Esophagus squamous epithelium (tissue), 4 donors: Measurements from ENCODE around the gene ENPP7.

Source experiments
- POLR2A ChIP-seq, 4 donors: fragments of 450-650 bp; IDR thresholded peaks; one replicate each; pipeline ENCODE4 v1.6.1; 2017; ENCODE audit warnings: antibody characterized with exemption in 4 of 4, mild to moderate bottlenecking in 4 of 4, moderate library complexity in 3 of 4
- TF ChIP-seq, protein P1 (sequence below), 6 experiments: fragments of 450-650 bp in 4 of 6; fragments of 200-600 bp in 2 of 6; sonication (generic) in 2 of 6; IDR thresholded peaks; one replicate each; pipeline ENCODE4 v1.5.1; 2016 to 2019; ENCODE audit warnings: antibody characterized with exemption in 6 of 6, mild to moderate bottlenecking in 4 of 6, moderate library complexity in 4 of 6

DNA sequence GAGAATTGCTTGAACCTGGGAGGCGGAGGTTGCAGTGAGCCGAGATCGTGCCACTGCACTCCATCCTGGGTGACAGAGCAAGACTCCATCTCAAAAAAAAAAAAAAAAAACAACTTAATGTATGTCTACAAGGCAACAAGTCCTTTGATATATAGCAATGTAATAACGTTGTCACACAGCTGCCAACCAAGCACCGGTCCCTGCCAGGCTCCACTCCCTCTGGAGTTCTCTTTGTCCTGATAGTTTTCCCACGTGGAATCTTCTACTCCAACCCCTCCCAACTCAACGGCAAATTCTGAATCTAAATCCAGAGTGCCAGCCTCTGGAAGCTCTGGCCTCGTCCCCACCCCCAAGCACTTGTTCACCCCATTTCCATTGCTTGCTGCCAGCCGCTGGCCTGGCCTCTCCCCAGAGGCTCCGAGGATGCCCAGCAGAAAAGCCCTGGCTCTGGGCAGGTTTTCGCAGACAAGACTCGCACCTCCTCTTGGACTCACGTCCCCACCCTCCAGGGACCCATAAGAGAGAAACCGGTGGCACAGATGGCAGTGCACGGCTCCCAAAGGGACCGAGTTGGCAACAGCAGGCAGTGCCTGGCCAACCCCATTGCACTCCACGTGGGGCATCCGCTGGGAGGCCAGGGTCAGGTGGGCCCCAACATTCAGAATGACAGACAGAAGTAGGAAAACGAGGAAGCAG is 31.3 kb downstream of the ENPP7 start:
- TF ChIP-seq, protein P1, sequence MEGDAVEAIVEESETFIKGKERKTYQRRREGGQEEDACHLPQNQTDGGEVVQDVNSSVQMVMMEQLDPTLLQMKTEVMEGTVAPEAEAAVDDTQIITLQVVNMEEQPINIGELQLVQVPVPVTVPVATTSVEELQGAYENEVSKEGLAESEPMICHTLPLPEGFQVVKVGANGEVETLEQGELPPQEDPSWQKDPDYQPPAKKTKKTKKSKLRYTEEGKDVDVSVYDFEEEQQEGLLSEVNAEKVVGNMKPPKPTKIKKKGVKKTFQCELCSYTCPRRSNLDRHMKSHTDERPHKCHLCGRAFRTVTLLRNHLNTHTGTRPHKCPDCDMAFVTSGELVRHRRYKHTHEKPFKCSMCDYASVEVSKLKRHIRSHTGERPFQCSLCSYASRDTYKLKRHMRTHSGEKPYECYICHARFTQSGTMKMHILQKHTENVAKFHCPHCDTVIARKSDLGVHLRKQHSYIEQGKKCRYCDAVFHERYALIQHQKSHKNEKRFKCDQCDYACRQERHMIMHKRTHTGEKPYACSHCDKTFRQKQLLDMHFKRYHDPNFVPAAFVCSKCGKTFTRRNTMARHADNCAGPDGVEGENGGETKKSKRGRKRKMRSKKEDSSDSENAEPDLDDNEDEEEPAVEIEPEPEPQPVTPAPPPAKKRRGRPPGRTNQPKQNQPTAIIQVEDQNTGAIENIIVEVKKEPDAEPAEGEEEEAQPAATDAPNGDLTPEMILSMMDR (IDR thresholded peaks at IDR 0.05): no peak
- no peak for TF ChIP-seq POLR2A (IDR thresholded peaks at IDR 0.05)
